Measurements from ENCODE around the gene OSBPL10.

DNA sequence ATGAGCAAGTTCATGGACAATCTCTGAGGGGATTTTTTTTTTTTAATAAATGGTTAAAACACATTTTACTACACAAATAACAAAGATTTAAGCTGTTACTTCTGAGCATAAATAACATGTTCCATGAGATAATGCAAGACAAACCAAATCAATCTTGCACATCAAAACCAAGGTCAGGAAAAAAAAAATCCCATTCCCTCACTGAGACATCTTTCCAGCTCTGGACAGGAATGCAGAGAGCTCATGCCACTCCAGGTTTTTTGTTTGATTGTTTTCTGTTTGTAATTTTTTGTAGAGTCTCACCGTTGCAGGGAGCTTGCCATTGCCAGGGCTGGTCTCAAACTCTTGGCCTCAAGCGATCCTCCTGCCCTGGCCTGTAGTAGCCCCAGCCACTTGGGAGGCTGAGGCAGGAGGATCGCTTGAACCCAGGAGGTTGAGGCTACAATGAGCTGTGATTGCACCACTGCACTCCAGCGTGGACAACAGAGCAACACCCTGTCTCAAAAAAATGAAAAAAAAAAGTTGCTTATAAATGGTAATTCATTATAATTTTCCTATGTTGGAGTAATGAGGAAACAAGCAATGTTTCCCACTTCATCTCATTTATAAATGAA, 14.0 kb downstream of the OSBPL10 start:
- TF ChIP-seq, protein P1, sequence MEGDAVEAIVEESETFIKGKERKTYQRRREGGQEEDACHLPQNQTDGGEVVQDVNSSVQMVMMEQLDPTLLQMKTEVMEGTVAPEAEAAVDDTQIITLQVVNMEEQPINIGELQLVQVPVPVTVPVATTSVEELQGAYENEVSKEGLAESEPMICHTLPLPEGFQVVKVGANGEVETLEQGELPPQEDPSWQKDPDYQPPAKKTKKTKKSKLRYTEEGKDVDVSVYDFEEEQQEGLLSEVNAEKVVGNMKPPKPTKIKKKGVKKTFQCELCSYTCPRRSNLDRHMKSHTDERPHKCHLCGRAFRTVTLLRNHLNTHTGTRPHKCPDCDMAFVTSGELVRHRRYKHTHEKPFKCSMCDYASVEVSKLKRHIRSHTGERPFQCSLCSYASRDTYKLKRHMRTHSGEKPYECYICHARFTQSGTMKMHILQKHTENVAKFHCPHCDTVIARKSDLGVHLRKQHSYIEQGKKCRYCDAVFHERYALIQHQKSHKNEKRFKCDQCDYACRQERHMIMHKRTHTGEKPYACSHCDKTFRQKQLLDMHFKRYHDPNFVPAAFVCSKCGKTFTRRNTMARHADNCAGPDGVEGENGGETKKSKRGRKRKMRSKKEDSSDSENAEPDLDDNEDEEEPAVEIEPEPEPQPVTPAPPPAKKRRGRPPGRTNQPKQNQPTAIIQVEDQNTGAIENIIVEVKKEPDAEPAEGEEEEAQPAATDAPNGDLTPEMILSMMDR (conservative IDR thresholded peaks at IDR 0.05; ENCODE audit: low read depth, low read length), result no peak
- TF ChIP-seq EZH2 (IDR thresholded peaks at IDR 0.05; ENCODE audit: borderline replicate concordance, low read depth, low read length, poor library complexity, severe bottlenecking), result no peak
